ENCODE measurements around the gene MRAS. TPM values are rescaled to one million over a fixed set of nuclear protein-coding genes. Genes with fewer than 3 reads are reported as not detected.

The MRAS gene
- total and polyA plus RNA-seq, 2 experiments from 2014 or later: 16.5 to 17.9 TPM

DNA sequence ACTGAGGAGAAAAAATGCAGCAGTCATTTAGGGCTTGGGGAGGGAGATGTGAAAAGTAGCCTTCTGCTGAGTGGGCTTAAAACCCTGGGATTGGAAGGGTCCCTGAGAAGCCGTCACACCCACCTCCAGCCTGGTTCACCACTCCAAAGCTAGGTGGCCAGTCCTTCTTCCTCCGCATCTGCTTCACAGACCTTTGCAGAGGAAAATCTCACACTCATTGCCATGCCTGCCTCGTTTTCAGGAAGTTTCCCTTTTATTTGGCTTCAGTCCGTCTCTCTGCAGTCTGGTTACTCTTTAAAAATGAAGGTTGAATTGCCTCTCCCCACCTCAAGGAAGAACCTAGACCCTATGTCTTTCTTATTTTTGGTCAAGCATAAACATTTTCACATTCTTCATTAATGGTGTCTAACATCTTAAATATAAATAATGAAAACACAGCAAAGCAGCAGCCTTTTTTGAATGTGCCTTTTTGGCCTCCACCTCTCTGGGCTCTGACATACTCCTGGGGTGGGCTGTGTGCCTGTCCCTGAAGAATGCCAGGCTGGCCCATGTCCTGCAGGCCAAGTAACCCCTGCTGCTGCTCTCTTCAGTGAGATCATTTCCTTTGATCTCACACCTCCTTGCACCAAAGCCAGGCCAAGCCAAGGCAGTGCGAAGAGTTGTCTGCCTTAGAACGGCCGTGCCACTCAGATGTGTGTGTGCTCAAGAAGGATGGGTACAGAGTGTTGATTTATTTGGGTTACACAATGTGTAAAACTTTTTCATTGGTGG, 11.0 kb downstream of the MRAS start:
- TF ChIP-seq EZH2phosphoT487 (IDR thresholded peaks at IDR 0.05; ENCODE audit: low read depth, severe bottlenecking, unreplicated experiment) (no peak), EZH2 (IDR thresholded peaks at IDR 0.05; ENCODE audit: borderline replicate concordance) (no peak)
- TF ChIP-seq, protein P1, sequence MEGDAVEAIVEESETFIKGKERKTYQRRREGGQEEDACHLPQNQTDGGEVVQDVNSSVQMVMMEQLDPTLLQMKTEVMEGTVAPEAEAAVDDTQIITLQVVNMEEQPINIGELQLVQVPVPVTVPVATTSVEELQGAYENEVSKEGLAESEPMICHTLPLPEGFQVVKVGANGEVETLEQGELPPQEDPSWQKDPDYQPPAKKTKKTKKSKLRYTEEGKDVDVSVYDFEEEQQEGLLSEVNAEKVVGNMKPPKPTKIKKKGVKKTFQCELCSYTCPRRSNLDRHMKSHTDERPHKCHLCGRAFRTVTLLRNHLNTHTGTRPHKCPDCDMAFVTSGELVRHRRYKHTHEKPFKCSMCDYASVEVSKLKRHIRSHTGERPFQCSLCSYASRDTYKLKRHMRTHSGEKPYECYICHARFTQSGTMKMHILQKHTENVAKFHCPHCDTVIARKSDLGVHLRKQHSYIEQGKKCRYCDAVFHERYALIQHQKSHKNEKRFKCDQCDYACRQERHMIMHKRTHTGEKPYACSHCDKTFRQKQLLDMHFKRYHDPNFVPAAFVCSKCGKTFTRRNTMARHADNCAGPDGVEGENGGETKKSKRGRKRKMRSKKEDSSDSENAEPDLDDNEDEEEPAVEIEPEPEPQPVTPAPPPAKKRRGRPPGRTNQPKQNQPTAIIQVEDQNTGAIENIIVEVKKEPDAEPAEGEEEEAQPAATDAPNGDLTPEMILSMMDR (IDR thresholded peaks at IDR 0.05; ENCODE audit: poor library complexity): no peak
- no peak for DNase-seq (ENCODE audit: low spot score)
- Histone ChIP-seq H3K79me2 (no peaks in the 10 kb centered on the region), H4K20me1 (ENCODE audit: insufficient read depth, poor library complexity, severe bottlenecking) (no peaks in the 10 kb centered on the region), H3K9me3 (ENCODE audit: low read depth) (no peaks in the 10 kb centered on the region), H2AFZ (no peak overlapping the region), H3K9me2 (replicated peaks; ENCODE audit: insufficient read depth) (no peaks in the 10 kb centered on the region), H3K27ac (no peak overlapping the region), H3K27me3 (no peaks in the 10 kb centered on the region), H3K4me1 (ENCODE audit: insufficient read depth) (peaks cover 8% of the 10 kb centered on the region), H3K4me2 (no peak overlapping the region), H3K36me3 (replicated peaks; ENCODE audit: insufficient read depth, low read depth) (no peaks in the 10 kb centered on the region), H3K4me3 (no peak overlapping the region)
- 74% methylated on average over 7 of the region's 7 CpGs for WGBS (ENCODE audit: low lambda C conversion rate, missing lambda C conversion rate)

- Histone ChIP-seq H4K20me1 (ENCODE audit: insufficient read depth, poor library complexity, severe bottlenecking) (no peaks in the 10 kb centered on the region), H3K79me2 (no peaks in the 10 kb centered on the region), H3K27ac (no peak overlapping the region), H3K27me3 (no peaks in the 10 kb centered on the region), H3K4me1 (ENCODE audit: insufficient read depth) (peaks cover 8% of the 10 kb centered on the region), H3K4me2 (no peak overlapping the region), H2AFZ (no peak overlapping the region), H3K36me3 (replicated peaks; ENCODE audit: insufficient read depth, low read depth) (no peaks in the 10 kb centered on the region), H3K9me3 (ENCODE audit: low read depth) (no peaks in the 10 kb centered on the region), H3K4me3 (no peak overlapping the region), H3K9me2 (replicated peaks; ENCODE audit: insufficient read depth) (no peaks in the 10 kb centered on the region)
- WGBS (ENCODE audit: low lambda C conversion rate, missing lambda C conversion rate): 85% methylated on average over 15 of the region's 15 CpGs
- no peak for DNase-seq (ENCODE audit: low spot score)
- no peak for TF ChIP-seq EZH2phosphoT487 (IDR thresholded peaks at IDR 0.05; ENCODE audit: low read depth, severe bottlenecking, unreplicated experiment)
- TF ChIP-seq, protein P1 (IDR thresholded peaks at IDR 0.05; ENCODE audit: poor library complexity): no peak
- no peak for TF ChIP-seq EZH2 (IDR thresholded peaks at IDR 0.05; ENCODE audit: borderline replicate concordance)
Measured at GRCh38 chr3:138359919-138360868, 11.8 kb downstream of the MRAS start.

DNA sequence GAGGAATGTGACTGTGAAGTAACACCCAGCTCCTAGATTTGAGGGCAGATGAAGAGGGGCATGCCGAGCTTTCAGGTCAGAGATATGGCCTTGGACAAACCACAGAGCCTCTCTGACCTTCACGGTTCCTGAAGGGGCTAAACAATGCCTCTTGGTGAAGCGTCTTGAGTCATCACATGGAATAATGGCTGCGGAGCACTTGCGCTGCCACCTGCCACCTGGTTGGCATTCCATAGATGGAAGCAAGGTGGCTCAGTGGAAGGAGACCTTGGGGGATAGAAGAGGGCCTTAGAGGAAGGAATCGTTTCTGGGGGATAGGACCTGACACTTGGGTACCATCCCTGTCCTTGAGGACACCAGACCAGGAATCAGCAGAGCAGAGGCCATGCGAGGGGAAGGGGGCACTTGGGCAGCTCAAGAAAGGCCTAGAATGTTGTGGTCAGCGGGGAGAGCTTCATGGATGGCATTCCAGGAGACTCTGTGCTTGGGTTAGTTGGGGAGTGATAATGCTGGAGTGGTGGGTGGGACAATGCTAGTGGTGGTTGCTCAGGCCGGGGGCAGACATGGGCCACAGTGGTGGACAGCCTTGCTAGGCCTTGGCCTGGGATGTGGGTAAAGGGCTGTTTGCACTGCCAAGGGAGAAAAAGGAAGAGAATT, 12.6 kb downstream of the MRAS start:
- 96% methylated on average over 9 of the region's 9 CpGs for WGBS (ENCODE audit: low lambda C conversion rate, missing lambda C conversion rate)
- Histone ChIP-seq H3K4me3 (no peak overlapping the region), H3K4me2 (no peak overlapping the region), H3K36me3 (replicated peaks; ENCODE audit: insufficient read depth, low read depth) (no peaks in the 10 kb centered on the region), H3K79me2 (no peaks in the 10 kb centered on the region), H4K20me1 (ENCODE audit: insufficient read depth, poor library complexity, severe bottlenecking) (no peaks in the 10 kb centered on the region), H3K27me3 (no peaks in the 10 kb centered on the region), H2AFZ (no peak overlapping the region), H3K9me2 (replicated peaks; ENCODE audit: insufficient read depth) (no peaks in the 10 kb centered on the region), H3K9me3 (ENCODE audit: low read depth) (no peaks in the 10 kb centered on the region), H3K4me1 (ENCODE audit: insufficient read depth) (peaks cover 8% of the 10 kb centered on the region), H3K27ac (no peak overlapping the region)
- DNase-seq (ENCODE audit: low spot score): no peak
- no peak for TF ChIP-seq EZH2 (IDR thresholded peaks at IDR 0.05; ENCODE audit: borderline replicate concordance)
- no peak for TF ChIP-seq EZH2phosphoT487 (IDR thresholded peaks at IDR 0.05; ENCODE audit: low read depth, severe bottlenecking, unreplicated experiment)
- TF ChIP-seq, protein P1 (IDR thresholded peaks at IDR 0.05; ENCODE audit: poor library complexity): no peak
